ENCODE data around the gene CLDN24.

CLDN24 gene

DNA sequence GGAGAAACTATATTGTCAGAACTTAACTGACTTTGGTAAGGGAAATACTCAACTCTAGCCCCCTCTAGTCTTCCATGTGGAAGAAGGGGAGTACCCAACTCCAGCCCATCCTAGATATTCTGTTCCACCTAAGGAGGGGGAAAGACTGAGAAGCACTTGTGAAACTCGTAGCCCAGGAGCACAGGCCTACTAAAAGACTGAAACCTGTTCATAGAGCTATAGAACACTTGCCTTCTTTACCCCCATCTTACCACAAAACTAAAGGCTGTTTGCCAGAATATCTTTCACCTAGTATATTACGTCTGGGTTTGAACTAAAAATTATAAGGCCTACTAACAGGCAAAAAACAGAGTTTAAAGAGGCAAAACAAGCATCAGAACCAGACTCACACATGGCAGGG, 17.7 kb downstream of the CLDN24 start:
- no peak overlapping the region for H3K4me3 Mint-ChIP-seq
- H3K9me3 Mint-ChIP-seq: no peaks in the 10 kb centered on the region
- no peak for DNase-seq (ENCODE audit: low spot score in 2 of 2)
- H3K27me3 Mint-ChIP-seq: peaks cover 25% of the 10 kb centered on the region
- H3K4me1 Mint-ChIP-seq: no peaks in the 10 kb centered on the region
- ATAC-seq (replicated peaks; ENCODE audit: extremely low read depth, poor library complexity, severe bottlenecking): no peak
- H3K36me3 Mint-ChIP-seq (ENCODE audit: insufficient read depth): no peaks in the 10 kb centered on the region
- no peak overlapping the region for H3K27ac Mint-ChIP-seq (ENCODE audit: low read depth)

DNA sequence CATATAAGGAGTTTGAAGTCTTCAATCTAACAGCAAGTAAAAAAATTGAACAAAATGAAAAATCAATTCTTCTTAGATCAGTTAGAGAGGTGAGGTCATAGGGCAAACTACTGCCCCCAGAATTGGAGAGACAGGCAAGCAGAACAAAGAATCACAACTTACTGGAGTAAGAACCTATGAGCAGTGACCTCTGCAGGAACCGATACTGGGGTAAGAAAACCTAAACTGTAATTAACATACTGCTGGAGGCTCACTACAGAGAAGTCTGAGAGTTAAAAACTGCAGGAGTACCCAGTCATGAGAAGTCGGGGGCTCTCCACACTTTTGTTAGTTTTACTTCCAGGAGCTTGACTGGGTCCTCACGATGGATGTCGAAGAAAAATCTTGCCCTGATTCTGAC, 18.2 kb downstream of the CLDN24 start:
- no peaks in the 10 kb centered on the region for H3K9me3 Mint-ChIP-seq
- H3K27me3 Mint-ChIP-seq: peaks cover 30% of the 10 kb centered on the region
- DNase-seq (ENCODE audit: low spot score in 2 of 2): no peak
- H3K4me3 Mint-ChIP-seq: no peak overlapping the region
- no peaks in the 10 kb centered on the region for H3K4me1 Mint-ChIP-seq
- no peak overlapping the region for H3K27ac Mint-ChIP-seq (ENCODE audit: low read depth)
- ATAC-seq (replicated peaks; ENCODE audit: extremely low read depth, poor library complexity, severe bottlenecking): no peak
- H3K36me3 Mint-ChIP-seq (ENCODE audit: insufficient read depth): no peaks in the 10 kb centered on the region

DNA sequence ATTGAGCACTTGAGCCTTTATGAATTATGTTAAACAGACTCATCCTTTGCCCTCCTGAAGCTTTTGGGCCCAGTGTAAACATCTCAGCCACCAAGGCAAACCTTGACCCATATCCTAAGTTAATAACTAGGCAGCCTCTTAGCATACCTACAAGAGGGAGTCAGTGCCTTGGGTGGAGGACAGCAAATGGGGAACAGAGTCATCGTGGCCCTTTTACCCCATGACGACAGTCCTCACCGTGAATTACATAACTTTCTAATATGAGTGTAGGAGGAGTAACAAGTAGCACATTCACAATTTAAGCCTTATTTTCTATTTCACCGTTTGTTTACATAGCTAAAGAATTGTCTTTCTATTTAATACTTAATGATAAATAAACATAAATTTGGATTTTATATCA, 18.9 kb downstream of the CLDN24 start:
- no peaks in the 10 kb centered on the region for H3K9me3 Mint-ChIP-seq
- H3K36me3 Mint-ChIP-seq (ENCODE audit: insufficient read depth): no peaks in the 10 kb centered on the region
- DNase-seq (ENCODE audit: low spot score in 2 of 2) (no peak), ATAC-seq (replicated peaks; ENCODE audit: extremely low read depth, poor library complexity, severe bottlenecking) (no peak)
- H3K4me3 Mint-ChIP-seq: no peak overlapping the region
- no peaks in the 10 kb centered on the region for H3K4me1 Mint-ChIP-seq
- peaks cover 30% of the 10 kb centered on the region for H3K27me3 Mint-ChIP-seq
- H3K27ac Mint-ChIP-seq (ENCODE audit: low read depth): no peak overlapping the region

DNA sequence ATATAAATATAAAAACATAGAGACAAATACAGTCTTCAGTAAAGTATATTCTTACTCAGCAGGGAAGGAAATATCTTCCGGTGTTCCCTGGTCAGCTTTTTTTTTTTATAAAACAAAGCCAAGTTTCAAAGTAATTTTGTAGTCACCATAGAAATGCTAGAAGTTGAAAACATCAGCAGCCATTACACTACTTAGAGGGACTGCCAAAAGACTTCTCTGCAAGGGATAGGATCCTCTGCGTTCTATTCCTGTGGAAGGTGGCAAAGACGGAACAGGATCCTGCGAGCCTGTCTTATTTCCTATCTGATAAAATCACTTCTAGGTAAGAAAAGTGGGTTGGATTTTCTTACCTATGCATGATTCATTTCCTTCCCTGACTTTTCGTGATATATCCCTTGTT, 21.6 kb downstream of the CLDN24 start:
- no peak for DNase-seq (ENCODE audit: low spot score in 2 of 2)

DNA sequence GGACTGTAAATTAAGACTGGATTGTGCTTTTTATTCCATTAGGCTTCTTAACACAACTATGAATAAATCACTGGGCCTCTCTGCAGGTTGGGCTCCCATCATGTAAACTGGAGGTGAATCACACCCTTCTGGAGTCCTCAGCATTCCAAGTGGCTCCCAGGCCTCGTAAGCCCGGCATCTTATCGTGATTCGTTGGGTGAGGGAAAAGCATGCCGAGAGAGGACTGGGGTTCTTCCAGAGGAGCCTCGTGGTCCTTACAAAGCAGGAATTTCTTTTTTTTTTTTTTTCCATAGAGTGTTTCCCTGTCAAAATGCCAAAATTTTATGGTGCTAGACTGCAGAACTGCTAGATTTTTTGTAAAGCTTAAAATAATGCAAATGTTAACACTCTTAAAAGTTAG, 22.2 kb downstream of the CLDN24 start:
- no peaks in the 10 kb centered on the region for H3K4me1 Mint-ChIP-seq
- H3K27me3 Mint-ChIP-seq: peaks cover 24% of the 10 kb centered on the region
- no peak overlapping the region for H3K4me3 Mint-ChIP-seq
- H3K36me3 Mint-ChIP-seq (ENCODE audit: insufficient read depth): no peaks in the 10 kb centered on the region
- ATAC-seq (replicated peaks; ENCODE audit: extremely low read depth, poor library complexity, severe bottlenecking) (no peak), DNase-seq (ENCODE audit: low spot score in 2 of 2) (no peak)
- no peaks in the 10 kb centered on the region for H3K9me3 Mint-ChIP-seq
- no peak overlapping the region for H3K27ac Mint-ChIP-seq (ENCODE audit: low read depth)

More for the DNA sequence above, 21.6 kb downstream of the CLDN24 start:
- Mint-ChIP-seq H3K9me3 (no peaks in the 10 kb centered on the region), H3K36me3 (ENCODE audit: insufficient read depth) (no peaks in the 10 kb centered on the region), H3K4me1 (no peaks in the 10 kb centered on the region), H3K4me3 (no peak overlapping the region), H3K27me3 (peaks cover 30% of the 10 kb centered on the region), H3K27ac (ENCODE audit: low read depth) (no peak overlapping the region)
- no peak for ATAC-seq (replicated peaks; ENCODE audit: extremely low read depth, poor library complexity, severe bottlenecking)

DNA sequence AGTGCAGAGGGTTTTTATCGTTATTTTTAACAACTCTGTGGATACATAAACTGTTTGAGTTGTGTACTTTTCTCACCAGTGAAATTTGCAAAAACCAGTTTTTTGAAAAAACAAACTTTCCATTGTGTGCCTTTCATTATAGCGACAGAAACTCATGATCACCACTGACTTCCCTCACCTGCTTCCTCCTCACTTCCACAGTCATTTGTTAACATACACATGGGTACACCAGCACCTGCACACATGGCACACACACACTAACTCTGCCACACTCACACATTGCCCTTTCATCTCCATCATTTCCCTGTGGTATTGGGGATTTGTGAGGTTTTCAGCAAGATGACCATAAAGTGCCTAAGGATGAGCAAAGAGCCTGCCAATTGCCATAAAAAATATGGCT, 22.8 kb downstream of the CLDN24 start:
- Mint-ChIP-seq H3K27me3 (peaks cover 18% of the 10 kb centered on the region), H3K4me1 (no peaks in the 10 kb centered on the region), H3K27ac (ENCODE audit: low read depth) (no peak overlapping the region), H3K9me3 (no peaks in the 10 kb centered on the region), H3K36me3 (ENCODE audit: insufficient read depth) (no peaks in the 10 kb centered on the region), H3K4me3 (no peak overlapping the region)
- no peak for ATAC-seq (replicated peaks; ENCODE audit: extremely low read depth, poor library complexity, severe bottlenecking)
- no peak for DNase-seq (ENCODE audit: low spot score in 2 of 2)

DNA sequence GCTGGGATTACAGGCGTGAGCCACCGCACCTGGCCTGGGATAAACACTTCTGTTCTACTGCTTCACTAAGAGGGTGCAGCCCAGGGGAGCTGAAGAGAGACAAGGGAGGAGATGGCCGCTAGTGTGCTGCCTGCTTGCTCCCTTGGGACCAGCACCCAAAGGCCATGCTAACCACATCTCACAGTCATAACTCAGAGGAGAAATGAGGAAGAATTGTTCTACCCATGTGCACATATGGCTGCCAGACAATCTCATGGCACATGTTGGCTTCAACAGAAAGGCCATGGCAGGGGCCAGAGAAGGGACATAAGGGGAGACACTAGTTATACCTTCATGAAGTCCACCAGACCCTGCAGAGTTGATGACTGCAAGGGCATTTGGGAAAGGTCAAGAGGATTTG, 24.6 kb downstream of the CLDN24 start:
- H3K27ac Mint-ChIP-seq (ENCODE audit: low read depth): no peak overlapping the region
- peaks cover 1% of the 10 kb centered on the region for H3K36me3 Mint-ChIP-seq (ENCODE audit: insufficient read depth)
- no peaks in the 10 kb centered on the region for H3K9me3 Mint-ChIP-seq
- H3K4me3 Mint-ChIP-seq: no peak overlapping the region
- peaks cover 11% of the 10 kb centered on the region for H3K27me3 Mint-ChIP-seq
- no peaks in the 10 kb centered on the region for H3K4me1 Mint-ChIP-seq
- DNase-seq (ENCODE audit: low spot score in 2 of 2) (no peak), ATAC-seq (replicated peaks; ENCODE audit: extremely low read depth, poor library complexity, severe bottlenecking) (no peak)

DNA sequence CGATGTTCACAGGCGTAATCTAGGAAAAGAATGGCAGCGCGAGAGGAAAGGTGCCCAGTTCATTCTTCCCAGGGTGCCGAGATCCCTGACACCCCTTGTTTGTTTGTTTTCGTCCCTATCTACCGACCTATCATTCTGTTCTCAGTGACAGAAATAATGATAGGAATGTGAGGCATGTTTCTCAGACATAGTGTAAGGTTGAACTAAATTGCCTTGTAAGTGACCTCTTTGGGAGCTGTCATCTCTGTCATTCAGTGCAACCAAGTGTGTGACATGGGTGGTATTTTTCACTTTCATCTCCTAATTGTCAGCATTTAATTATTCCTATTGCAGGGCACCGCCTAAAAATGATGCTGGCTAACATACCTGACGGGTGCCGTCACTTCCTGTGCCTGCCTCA, 26.5 kb downstream of the CLDN24 start:
- H3K9me3 Mint-ChIP-seq: no peaks in the 10 kb centered on the region
- H3K36me3 Mint-ChIP-seq (ENCODE audit: insufficient read depth): peaks cover 1% of the 10 kb centered on the region
- H3K27ac Mint-ChIP-seq (ENCODE audit: low read depth): no peak overlapping the region
- no peak for DNase-seq (ENCODE audit: low spot score in 2 of 2)
- no peaks in the 10 kb centered on the region for H3K4me1 Mint-ChIP-seq
- ATAC-seq (replicated peaks; ENCODE audit: extremely low read depth, poor library complexity, severe bottlenecking): no peak
- peaks cover 11% of the 10 kb centered on the region for H3K27me3 Mint-ChIP-seq
- H3K4me3 Mint-ChIP-seq: no peak overlapping the region

DNA sequence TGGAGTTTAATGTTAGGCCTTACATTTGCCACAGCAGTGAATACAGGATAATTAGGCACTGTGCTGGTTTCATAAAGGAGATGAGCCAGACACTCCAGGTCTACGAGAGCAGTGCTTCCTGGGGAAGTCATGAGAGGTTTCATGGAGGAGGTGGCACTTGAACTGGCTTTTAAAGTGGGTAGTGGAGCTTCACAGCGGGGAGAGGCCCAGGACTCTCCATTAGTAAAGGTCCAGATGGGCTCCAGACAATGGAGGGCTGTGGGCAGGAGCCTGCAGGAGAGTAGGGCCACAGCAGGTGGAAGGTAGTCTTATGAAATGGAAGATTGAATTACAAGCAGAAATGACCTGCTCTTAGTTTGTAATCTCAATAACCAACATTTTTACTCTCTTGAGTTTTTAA, 31.2 kb downstream of the CLDN24 start:
- Mint-ChIP-seq H3K4me3 (no peak overlapping the region), H3K36me3 (ENCODE audit: insufficient read depth) (peaks cover 3% of the 10 kb centered on the region), H3K4me1 (no peaks in the 10 kb centered on the region), H3K9me3 (no peaks in the 10 kb centered on the region), H3K27ac (ENCODE audit: low read depth) (no peak overlapping the region), H3K27me3 (peaks cover 12% of the 10 kb centered on the region)
- ATAC-seq (replicated peaks; ENCODE audit: extremely low read depth, poor library complexity, severe bottlenecking) (no peak), DNase-seq (ENCODE audit: low spot score in 2 of 2) (no peak)

DNA sequence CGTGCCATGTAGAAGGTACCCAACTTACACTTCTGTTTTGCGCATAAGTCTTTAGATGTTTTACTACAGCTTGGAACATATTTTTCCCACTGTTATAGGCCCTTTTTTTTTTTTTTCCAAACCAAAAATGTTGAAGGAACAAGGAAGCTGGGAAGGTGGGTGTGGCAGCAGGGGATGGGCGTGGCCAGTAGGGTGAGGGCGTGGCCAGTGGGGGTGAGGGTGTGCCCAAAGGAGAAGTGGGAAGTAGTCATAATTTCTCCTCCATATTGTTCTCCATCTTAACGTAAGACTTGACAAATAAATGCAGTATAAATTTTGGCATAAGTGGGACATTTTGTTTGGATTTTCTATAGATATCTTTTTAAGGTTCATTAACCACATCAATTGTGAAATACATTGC, 32.5 kb downstream of the CLDN24 start:
- Mint-ChIP-seq H3K4me3 (no peak overlapping the region), H3K27me3 (peaks cover 16% of the 10 kb centered on the region), H3K4me1 (no peaks in the 10 kb centered on the region), H3K27ac (ENCODE audit: low read depth) (no peak overlapping the region), H3K36me3 (ENCODE audit: insufficient read depth) (peaks cover 3% of the 10 kb centered on the region), H3K9me3 (no peaks in the 10 kb centered on the region)
- ATAC-seq (replicated peaks; ENCODE audit: extremely low read depth, poor library complexity, severe bottlenecking): no peak
- DNase-seq (ENCODE audit: low spot score in 2 of 2): no peak

DNA sequence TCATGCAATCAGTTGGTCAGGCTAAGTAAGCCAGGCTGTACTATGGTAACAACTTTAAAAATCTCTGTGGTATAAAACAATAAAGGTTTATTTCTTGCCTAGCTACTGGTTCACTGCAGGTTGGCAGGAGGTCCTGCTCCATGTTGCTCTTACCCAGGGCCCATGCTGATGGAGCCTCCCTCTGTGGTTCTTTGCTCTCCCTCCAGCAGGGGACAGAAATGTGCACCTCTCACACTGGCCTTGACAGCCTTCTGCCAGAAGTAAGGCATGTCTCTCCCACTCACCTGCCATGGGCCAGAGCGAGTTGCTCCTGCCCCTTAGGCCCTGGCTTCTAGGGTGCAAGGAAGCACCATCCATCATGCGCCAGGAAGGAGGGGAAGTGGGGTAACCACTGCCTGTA, 33.3 kb downstream of the CLDN24 start:
- H3K27me3 Mint-ChIP-seq: peaks cover 16% of the 10 kb centered on the region
- no peak overlapping the region for H3K27ac Mint-ChIP-seq (ENCODE audit: low read depth)
- H3K36me3 Mint-ChIP-seq (ENCODE audit: insufficient read depth): peaks cover 1% of the 10 kb centered on the region
- H3K9me3 Mint-ChIP-seq: no peaks in the 10 kb centered on the region
- no peaks in the 10 kb centered on the region for H3K4me1 Mint-ChIP-seq
- no peak for DNase-seq (ENCODE audit: low spot score in 2 of 2)
- no peak for ATAC-seq (replicated peaks; ENCODE audit: extremely low read depth, poor library complexity, severe bottlenecking)
- H3K4me3 Mint-ChIP-seq: no peak overlapping the region

DNA sequence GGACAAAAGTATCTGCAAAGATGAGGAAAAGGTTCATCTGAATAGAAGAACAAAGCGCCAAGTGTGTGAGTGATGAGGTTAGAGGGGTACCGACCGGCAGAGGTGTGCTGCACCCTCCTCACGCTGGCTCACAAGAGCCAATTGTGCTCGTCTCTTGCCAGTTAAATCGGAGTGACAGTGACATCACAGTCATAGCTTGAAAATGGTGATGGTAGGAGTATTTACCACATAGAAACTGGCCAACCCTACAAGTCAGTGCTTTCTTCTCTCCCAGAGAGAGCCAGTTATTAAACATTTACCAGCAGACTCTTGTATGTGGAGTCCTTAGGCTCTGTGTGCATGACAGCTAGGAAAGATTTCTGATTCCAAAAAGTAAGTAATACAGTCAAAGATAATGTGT, 34.5 kb downstream of the CLDN24 start:
- Mint-ChIP-seq H3K27ac (ENCODE audit: low read depth) (no peak overlapping the region), H3K36me3 (ENCODE audit: insufficient read depth) (peaks cover 1% of the 10 kb centered on the region), H3K9me3 (no peaks in the 10 kb centered on the region)

DNA sequence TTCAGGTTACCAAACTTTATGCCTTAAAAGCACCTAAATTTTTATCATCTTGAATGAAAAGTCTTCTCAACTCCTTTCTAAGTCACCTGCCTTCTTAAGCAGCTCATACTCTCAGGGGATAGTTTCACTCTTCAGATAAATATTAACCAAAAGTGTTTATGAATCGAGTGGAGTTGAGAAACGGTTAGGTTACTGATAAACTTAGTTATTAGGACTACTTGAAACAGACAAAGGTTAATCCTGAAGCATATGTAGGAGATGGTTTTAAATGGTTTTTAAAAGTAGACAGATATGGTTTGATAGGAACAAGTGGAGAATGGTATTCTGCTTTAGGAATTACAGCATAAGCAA, 34.9 kb downstream of the CLDN24 start:
- DNase-seq (ENCODE audit: low spot score in 2 of 2): no peak
- Mint-ChIP-seq H3K27ac (ENCODE audit: low read depth) (no peak overlapping the region), H3K27me3 (peaks cover 26% of the 10 kb centered on the region), H3K4me3 (no peak overlapping the region), H3K4me1 (no peaks in the 10 kb centered on the region), H3K36me3 (ENCODE audit: insufficient read depth) (peaks cover 1% of the 10 kb centered on the region), H3K9me3 (no peaks in the 10 kb centered on the region)
- no peak for ATAC-seq (replicated peaks; ENCODE audit: extremely low read depth, poor library complexity, severe bottlenecking)

More for the DNA sequence above, 34.5 kb downstream of the CLDN24 start:
- no peaks in the 10 kb centered on the region for H3K4me1 Mint-ChIP-seq
- ATAC-seq (replicated peaks; ENCODE audit: extremely low read depth, poor library complexity, severe bottlenecking) (no peak), DNase-seq (ENCODE audit: low spot score in 2 of 2) (no peak)
- H3K27me3 Mint-ChIP-seq: peaks cover 22% of the 10 kb centered on the region
- no peak overlapping the region for H3K4me3 Mint-ChIP-seq

Measured in central memory CD8-positive, alpha-beta T cell (primary cell).